Medulla oblongata (tissue), 1 donor: Measurements from ENCODE around the gene CNOT6L.
"Not testable (repeated sequence)": the region's sequence is repeated elsewhere in the genome, so short reads cannot be mapped to it uniquely, and the experiment has no call there.

ENCODE experiments used
- DNase-seq: peaks from one replicate; pipeline ENCODE4 v3.0.0-alpha.2; 2015; ENCODE audit errors: extremely low spot score

Gene CNOT6L

GRCh38 chr4:77782102-77782835 lies 36.9 kb downstream of the CNOT6L start:
- DNase-seq = no peak

GRCh38 chr4:77780762-77781161 lies 38.4 kb downstream of the CNOT6L start:
- DNase-seq = not testable (repeated sequence)

- no peak for DNase-seq
Observed at GRCh38 chr4:77777135-77777807, 41.9 kb downstream of the CNOT6L start.

- DNase-seq = peak; percentile 30
Observed at GRCh38 chr4:77776182-77777134, 42.7 kb downstream of the CNOT6L start.

- DNase-seq = no peak
Observed at GRCh38 chr4:77773101-77773500, 46.1 kb downstream of the CNOT6L start.

- DNase-seq = no peak
Observed at GRCh38 chr4:77771566-77771965, 47.6 kb downstream of the CNOT6L start.

GRCh38 chr4:77765720-77766119 lies 53.4 kb downstream of the CNOT6L start:
- DNase-seq = no peak

- no peak for DNase-seq
Observed at GRCh38 chr4:77762531-77762930, 56.6 kb downstream of the CNOT6L start.

GRCh38 chr4:77761595-77761994 lies 57.6 kb downstream of the CNOT6L start:
- no peak for DNase-seq

GRCh38 chr4:77758804-77759203 lies 60.4 kb downstream of the CNOT6L start:
- no peak for DNase-seq

- DNase-seq = no peak
Observed at GRCh38 chr4:77751764-77752163, 67.4 kb downstream of the CNOT6L start.

GRCh38 chr4:77745792-77746191 lies 73.4 kb downstream of the CNOT6L start:
- DNase-seq = no peak

- no peak for DNase-seq
Observed at GRCh38 chr4:77742054-77742453, 77.1 kb downstream of the CNOT6L start.

GRCh38 chr4:77740480-77740879 lies 78.7 kb downstream of the CNOT6L start:
- DNase-seq = no peak

GRCh38 chr4:77734928-77735327 lies 84.2 kb downstream of the CNOT6L start:
- DNase-seq = peak; percentile 49

GRCh38 chr4:77731656-77732055 lies 87.5 kb downstream of the CNOT6L start:
- DNase-seq = peak; percentile 59

GRCh38 chr4:77728420-77728819 lies 90.7 kb downstream of the CNOT6L start:
- DNase-seq = no peak

- no peak for DNase-seq
Observed at GRCh38 chr4:77721073-77721472, 98.1 kb downstream of the CNOT6L start.

- not testable (repeated sequence) for DNase-seq
Observed at GRCh38 chr4:77718500-77718899, 100.7 kb downstream of the CNOT6L start.

- DNase-seq = no peak
Observed at GRCh38 chr4:77715414-77716290, 103.5 kb downstream of the CNOT6L start.

GRCh38 chr4:77714514-77714913 lies 104.7 kb downstream of the CNOT6L start:
- no peak for DNase-seq
